Bronchial epithelial cell (primary cell): ENCODE measurements around the gene PARP2. TPM values are rescaled to one million over a fixed set of nuclear protein-coding genes. Genes with fewer than 3 reads are reported as not detected.
"Not testable (repeated sequence)": the region's sequence is repeated elsewhere in the genome, so short reads cannot be mapped to it uniquely, and the experiment has no call there.

Source experiments
- DNase-seq: peaks from one replicate; pipeline ENCODE4 v3.0.0-alpha.2; 2010; ENCODE audit warnings: low read depth
- FAIRE-seq: peaks from 2 replicates; lab custom pipeline; 2011; peaks lifted over from hg19 to GRCh38; lab: Jason Lieb, UNC
- H3K27me3 ChIP-seq: 2 replicates; pipeline ENCODE4 v1.5.1; 2011; ENCODE audit warnings: low read length; ENCODE audit not compliant: control insufficient read depth, insufficient read depth
- H3K36me3 ChIP-seq: 2 replicates; pipeline ENCODE4 v1.5.1; 2011; ENCODE audit warnings: low read length; ENCODE audit not compliant: control insufficient read depth, insufficient read depth
- H3K4me3 ChIP-seq: 2 replicates; pipeline ENCODE4 v1.5.1; 2011; ENCODE audit warnings: mild to moderate bottlenecking, low read depth, low read length, control low read depth
- total RNA-seq: library from RNA; depleted of rRNA; stranded (reverse); fragments of >200 nt; gene quantifications from 2 replicates; pipeline ENCODE4 v1.2.1, GENCODE V29; 2014
- TF ChIP-seq, protein P1 (sequence below): IDR thresholded peaks from 2 replicates; pipeline ENCODE4 v1.5.1; 2011; ENCODE audit warnings: mild to moderate bottlenecking, moderate library complexity, low read length, control low read depth, inconsistent platforms; ENCODE audit not compliant: insufficient read depth, severe bottlenecking

PARP2 gene
- total RNA-seq, 1 donor from 2014 or later: 7.9 TPM

- TF ChIP-seq, protein P1, sequence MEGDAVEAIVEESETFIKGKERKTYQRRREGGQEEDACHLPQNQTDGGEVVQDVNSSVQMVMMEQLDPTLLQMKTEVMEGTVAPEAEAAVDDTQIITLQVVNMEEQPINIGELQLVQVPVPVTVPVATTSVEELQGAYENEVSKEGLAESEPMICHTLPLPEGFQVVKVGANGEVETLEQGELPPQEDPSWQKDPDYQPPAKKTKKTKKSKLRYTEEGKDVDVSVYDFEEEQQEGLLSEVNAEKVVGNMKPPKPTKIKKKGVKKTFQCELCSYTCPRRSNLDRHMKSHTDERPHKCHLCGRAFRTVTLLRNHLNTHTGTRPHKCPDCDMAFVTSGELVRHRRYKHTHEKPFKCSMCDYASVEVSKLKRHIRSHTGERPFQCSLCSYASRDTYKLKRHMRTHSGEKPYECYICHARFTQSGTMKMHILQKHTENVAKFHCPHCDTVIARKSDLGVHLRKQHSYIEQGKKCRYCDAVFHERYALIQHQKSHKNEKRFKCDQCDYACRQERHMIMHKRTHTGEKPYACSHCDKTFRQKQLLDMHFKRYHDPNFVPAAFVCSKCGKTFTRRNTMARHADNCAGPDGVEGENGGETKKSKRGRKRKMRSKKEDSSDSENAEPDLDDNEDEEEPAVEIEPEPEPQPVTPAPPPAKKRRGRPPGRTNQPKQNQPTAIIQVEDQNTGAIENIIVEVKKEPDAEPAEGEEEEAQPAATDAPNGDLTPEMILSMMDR: no peak
Measured at GRCh38 chr14:20334017-20334416, 9.4 kb upstream of the PARP2 start.

GRCh38 chr14:20341032-20341431, 2.4 kb upstream of the PARP2 start:
- not testable (repeated sequence) for H3K27me3 ChIP-seq, H3K36me3 ChIP-seq, DNase-seq, FAIRE-seq, H3K4me3 ChIP-seq

More at GRCh38 chr14:20334017-20334416, 9.4 kb upstream of the PARP2 start:
- H3K4me3 ChIP-seq: no peak overlapping the region
- no peaks in the 10 kb centered on the region for H3K27me3 ChIP-seq
- no peaks in the 10 kb centered on the region for H3K36me3 ChIP-seq
- DNase-seq (no peak), FAIRE-seq (no peak)

GRCh38 chr14:20341646-20342045, 1.8 kb upstream of the PARP2 start:
- H3K4me3 ChIP-seq: no peak overlapping the region
- DNase-seq (no peak), FAIRE-seq (no peak)
- H3K27me3 ChIP-seq: no peaks in the 10 kb centered on the region
- no peaks in the 10 kb centered on the region for H3K36me3 ChIP-seq
- TF ChIP-seq, protein P1: no peak

- TF ChIP-seq, protein P1: no peak
- peak overlapping the region; percentile 67 for H3K4me3 ChIP-seq
- DNase-seq (peak; percentile 52), FAIRE-seq (no peak)
- H3K27me3 ChIP-seq: no peaks in the 10 kb centered on the region
- H3K36me3 ChIP-seq: peaks cover 4% of the 10 kb centered on the region
Measured at GRCh38 chr14:20343862-20344220, 406 bp downstream of the PARP2 start.

DNA sequence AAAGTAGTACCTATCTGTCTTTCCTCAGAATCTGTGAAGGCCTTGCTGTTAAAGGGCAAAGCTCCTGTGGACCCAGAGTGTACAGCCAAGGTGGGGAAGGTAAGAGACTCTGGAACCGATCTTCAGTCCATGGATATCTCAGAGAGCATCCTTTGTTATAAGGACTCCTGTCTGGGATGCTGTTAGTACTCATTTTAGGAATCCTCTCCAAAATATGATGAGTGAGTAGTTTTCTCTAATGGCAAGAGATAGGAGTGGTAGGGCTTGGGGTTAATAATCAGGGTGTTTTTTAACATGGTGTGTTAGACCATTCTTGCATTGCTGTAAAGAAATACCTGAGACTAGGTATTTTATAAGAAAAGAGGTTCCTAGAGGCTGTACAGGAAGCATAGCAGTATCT, 1.9 kb downstream of the PARP2 start:
- TF ChIP-seq, protein P1: no peak
- no peak for DNase-seq
- Histone ChIP-seq H3K36me3 (peaks cover 10% of the 10 kb centered on the region), H3K4me3 (no peak overlapping the region), H3K27me3 (no peaks in the 10 kb centered on the region)
- FAIRE-seq: no peak

DNA sequence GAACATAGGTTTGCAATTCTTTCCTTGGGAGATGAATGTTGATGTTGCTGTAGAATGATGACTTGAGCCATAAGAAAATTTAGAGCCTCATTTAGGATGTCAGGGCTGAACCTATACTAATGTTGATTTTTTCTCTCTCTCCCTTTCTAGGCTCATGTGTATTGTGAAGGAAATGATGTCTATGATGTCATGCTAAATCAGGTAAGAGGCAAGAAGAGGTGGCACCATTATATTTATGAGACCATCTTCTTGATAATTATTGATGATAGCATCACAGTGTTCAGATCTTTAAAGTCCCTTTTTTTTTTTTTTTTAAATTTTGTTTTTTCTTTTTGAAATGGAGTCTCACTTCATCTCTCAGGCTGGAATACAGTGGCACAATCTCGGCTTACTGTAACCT, 3.3 kb downstream of the PARP2 start:
- FAIRE-seq: no peak
- H3K36me3 ChIP-seq: peaks cover 13% of the 10 kb centered on the region

More for the DNA sequence above, 3.3 kb downstream of the PARP2 start:
- DNase-seq: no peak
- Histone ChIP-seq H3K4me3 (no peak overlapping the region), H3K27me3 (no peaks in the 10 kb centered on the region)
- TF ChIP-seq, protein P1: no peak
